H1 (cell line): ENCODE results near the gene TBX4. TPM values are rescaled to one million over a fixed set of nuclear protein-coding genes. Genes with fewer than 3 reads are reported as not detected.

Experiments
- CEBPB ChIP-seq: IDR thresholded peaks from 2 replicates; pipeline ENCODE4 v1.6.1; 2012; ENCODE audit warnings: low read depth, low read length
- CHD7 ChIP-seq: fragments of 300-600 bp; sonication (generic); IDR thresholded peaks from 2 replicates; pipeline ENCODE4 v1.7.1; 2012; ENCODE audit warnings: low read length, moderate library complexity, mild to moderate bottlenecking, inconsistent platforms; ENCODE audit not compliant: insufficient replicate concordance
- CTBP2 ChIP-seq: IDR thresholded peaks from 2 replicates; pipeline ENCODE4 v1.7.0; 2011; ENCODE audit warnings: borderline replicate concordance, mild to moderate bottlenecking, moderate library complexity, mixed read lengths, low read length; ENCODE audit not compliant: insufficient read depth, insufficient read length
- EGR1 ChIP-seq: IDR thresholded peaks from 2 replicates; pipeline ENCODE4 v1.6.1; 2011; ENCODE audit warnings: low read depth, low read length, borderline replicate concordance
- HDAC2 ChIP-seq, 2 experiments: fragments of 300-600 bp in 1 of 2; sonication (generic) in 1 of 2; IDR thresholded peaks; 2 replicates each; pipeline ENCODE4 v1.6.1; 2011 to 2012; ENCODE audit warnings: low read depth in 2 of 2, low read length in 2 of 2, mild to moderate bottlenecking in 2 of 2, moderate library complexity in 2 of 2, borderline replicate concordance in 1 of 2, inconsistent platforms in 1 of 2
- JUN ChIP-seq: IDR thresholded peaks from 2 replicates; pipeline ENCODE4 v1.6.1; 2011; ENCODE audit warnings: low read depth, mild to moderate bottlenecking, improper control_type of control experiment, low read length
- RNF2 ChIP-seq: fragments of 200-900, 300-1000 bp; sonication (generic); IDR thresholded peaks from 2 replicates; pipeline ENCODE4 v1.7.1; 2016; ENCODE audit warnings: borderline replicate concordance, low read depth, mild to moderate bottlenecking, antibody characterized with exemption, low read length; ENCODE audit not compliant: poor library complexity, severe bottlenecking; ENCODE audit errors: missing control alignments
- RXRA ChIP-seq: IDR thresholded peaks from 2 replicates; pipeline ENCODE4 v1.6.1; 2011; ENCODE audit warnings: low read depth, mild to moderate bottlenecking, low read length, moderate library complexity; ENCODE audit not compliant: insufficient read depth
- SP1 ChIP-seq: IDR thresholded peaks from 2 replicates; pipeline ENCODE4 v1.6.1; 2011; ENCODE audit warnings: low read depth, low read length
- TEAD4 ChIP-seq: IDR thresholded peaks from 2 replicates; pipeline ENCODE4 v1.6.1; 2012; ENCODE audit warnings: low read depth, low read length, inconsistent platforms, mixed read lengths
- polyA plus RNA-seq, 7 experiments: library from polyadenylated mRNA; depleted of rRNA in 3 of 7; stranded (reverse) in 5 of 7; unstranded in 2 of 7; fragments of >200 nt in 5 of 7; fragments of 200-250 nt in 2 of 7; gene quantifications; 1 replicate in 5 of 7; 2 replicates in 1 of 7; 4 replicates in 1 of 7; pipeline versions ENCODE4 v1.2.1 to v1.2.3, GENCODE V29; 2011 to 2013; ENCODE audit warnings: missing spikeins in 2 of 7, mixed read lengths in 2 of 7
- total RNA-seq: library from RNA; stranded (reverse); fragmentation: NEBNext Ultra II Directional; extraction: Animal tissue kit (Norgen Biotek cat#: 25700); gene quantifications from 2 replicates; pipeline ENCODE4 v1.2.1, GENCODE V29; 2021

TBX4 gene
- total and polyA plus RNA-seq, 2 of the 8 experiments (the other 6 are each of a cell fraction or from before 2014, with no cell fraction given) = 0.02 TPM; not detected in 1

- TF ChIP-seq CHD7 = no peak
- TF ChIP-seq CTBP2 = no peak
- no peak for TF ChIP-seq RNF2
- TF ChIP-seq SP1 = no peak
- no peak for TF ChIP-seq RXRA
- no peak for TF ChIP-seq TEAD4
- no peak for TF ChIP-seq HDAC2 (IDR thresholded peaks at IDR 0.05; ENCODE audit: borderline replicate concordance in 1 of 2, low read depth in 2 of 2, low read length in 2 of 2)
- no peak for TF ChIP-seq EGR1
- TF ChIP-seq JUN = no peak
- TF ChIP-seq CEBPB = no peak
Measured at GRCh38 chr17:61519754-61520440, 67.7 kb downstream of the TBX4 start (continued).
